Measurements from ENCODE around the gene TEX14. TPM values are rescaled to one million over a fixed set of nuclear protein-coding genes. Genes with fewer than 3 reads are reported as not detected.

The TEX14 gene
- polyA plus RNA-seq, 1 of the 3 experiments (the other 2 are of a cell fraction), result 0.02 TPM

DNA sequence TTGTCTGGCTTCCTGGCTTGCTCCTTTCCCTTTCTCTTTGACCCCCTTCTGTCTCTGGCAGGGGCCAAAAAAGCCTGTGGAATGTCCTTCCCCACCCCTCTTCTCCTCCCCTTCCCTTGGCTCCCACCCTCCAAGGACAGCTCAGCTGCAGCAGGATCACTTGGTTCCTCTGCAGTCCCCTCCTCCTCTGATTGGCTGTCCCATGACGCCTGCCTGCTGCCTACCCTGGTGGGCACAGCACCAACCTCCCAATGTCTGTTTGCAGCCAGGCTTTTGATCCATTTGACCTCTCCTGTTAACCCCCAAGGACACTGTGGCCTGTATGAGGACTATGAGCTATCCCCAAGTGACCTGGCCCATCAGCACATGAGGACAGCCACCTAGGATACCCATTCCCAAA lies 162.6 kb downstream of the TEX14 start:
- TF ChIP-seq ELF1 (IDR thresholded peaks at IDR 0.05), result no peak
- TF ChIP-seq FOXM1 (IDR thresholded peaks at IDR 0.05; ENCODE audit: low read depth), result no peak
- no peak for TF ChIP-seq MXI1 (IDR thresholded peaks at IDR 0.05; ENCODE audit: low read depth, low read length)
- no peak for TF ChIP-seq EP300 (IDR thresholded peaks at IDR 0.05; ENCODE audit: borderline replicate concordance in 1 of 2, low read depth in 1 of 2, low read length in 1 of 2)
- TF ChIP-seq MEF2A (IDR thresholded peaks at IDR 0.05; ENCODE audit: borderline replicate concordance, low read depth), result no peak
- TF ChIP-seq TAF1 (IDR thresholded peaks at IDR 0.05; ENCODE audit: borderline replicate concordance, low read depth, low read length), result no peak
- no peak for TF ChIP-seq TEAD4 (IDR thresholded peaks at IDR 0.05; ENCODE audit: borderline replicate concordance, insufficient read depth)
- TF ChIP-seq, protein P1, sequence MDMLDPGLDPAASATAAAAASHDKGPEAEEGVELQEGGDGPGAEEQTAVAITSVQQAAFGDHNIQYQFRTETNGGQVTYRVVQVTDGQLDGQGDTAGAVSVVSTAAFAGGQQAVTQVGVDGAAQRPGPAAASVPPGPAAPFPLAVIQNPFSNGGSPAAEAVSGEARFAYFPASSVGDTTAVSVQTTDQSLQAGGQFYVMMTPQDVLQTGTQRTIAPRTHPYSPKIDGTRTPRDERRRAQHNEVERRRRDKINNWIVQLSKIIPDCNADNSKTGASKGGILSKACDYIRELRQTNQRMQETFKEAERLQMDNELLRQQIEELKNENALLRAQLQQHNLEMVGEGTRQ (IDR thresholded peaks at IDR 0.05; ENCODE audit: borderline replicate concordance, low read depth, low read length), result no peak
- no peak for TF ChIP-seq RCOR1 (IDR thresholded peaks at IDR 0.05; ENCODE audit: low read length)
- no peak for TF ChIP-seq CHD2 (IDR thresholded peaks at IDR 0.05; ENCODE audit: low read length, partially characterized antibody)
- TF ChIP-seq, protein P2, sequence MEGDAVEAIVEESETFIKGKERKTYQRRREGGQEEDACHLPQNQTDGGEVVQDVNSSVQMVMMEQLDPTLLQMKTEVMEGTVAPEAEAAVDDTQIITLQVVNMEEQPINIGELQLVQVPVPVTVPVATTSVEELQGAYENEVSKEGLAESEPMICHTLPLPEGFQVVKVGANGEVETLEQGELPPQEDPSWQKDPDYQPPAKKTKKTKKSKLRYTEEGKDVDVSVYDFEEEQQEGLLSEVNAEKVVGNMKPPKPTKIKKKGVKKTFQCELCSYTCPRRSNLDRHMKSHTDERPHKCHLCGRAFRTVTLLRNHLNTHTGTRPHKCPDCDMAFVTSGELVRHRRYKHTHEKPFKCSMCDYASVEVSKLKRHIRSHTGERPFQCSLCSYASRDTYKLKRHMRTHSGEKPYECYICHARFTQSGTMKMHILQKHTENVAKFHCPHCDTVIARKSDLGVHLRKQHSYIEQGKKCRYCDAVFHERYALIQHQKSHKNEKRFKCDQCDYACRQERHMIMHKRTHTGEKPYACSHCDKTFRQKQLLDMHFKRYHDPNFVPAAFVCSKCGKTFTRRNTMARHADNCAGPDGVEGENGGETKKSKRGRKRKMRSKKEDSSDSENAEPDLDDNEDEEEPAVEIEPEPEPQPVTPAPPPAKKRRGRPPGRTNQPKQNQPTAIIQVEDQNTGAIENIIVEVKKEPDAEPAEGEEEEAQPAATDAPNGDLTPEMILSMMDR (IDR thresholded peaks at IDR 0.05), result no peak
- no peak for TF ChIP-seq YY1 (IDR thresholded peaks at IDR 0.05; ENCODE audit: low read depth)
- TF ChIP-seq NRF1 (IDR thresholded peaks at IDR 0.05; ENCODE audit: low read depth, low read length), result no peak
- no peak for TF ChIP-seq TCF12 (IDR thresholded peaks at IDR 0.05)
- no peak for TF ChIP-seq GABPA (IDR thresholded peaks at IDR 0.05; ENCODE audit: low read depth)
- TF ChIP-seq, protein P3, sequence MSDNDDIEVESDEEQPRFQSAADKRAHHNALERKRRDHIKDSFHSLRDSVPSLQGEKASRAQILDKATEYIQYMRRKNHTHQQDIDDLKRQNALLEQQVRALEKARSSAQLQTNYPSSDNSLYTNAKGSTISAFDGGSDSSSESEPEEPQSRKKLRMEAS (IDR thresholded peaks at IDR 0.05; ENCODE audit: low read depth), result no peak
- Histone ChIP-seq H4K20me1 (ENCODE audit: insufficient read depth) (no peaks in the 10 kb centered on the region), H3K4me1 (ENCODE audit: control insufficient read depth in 1 of 2, insufficient read depth in 2 of 2, low read depth in 1 of 2, low read length in 1 of 2) (peaks cover 9 to 29% of the 10 kb centered on the region in 2 experiments; a peak in 3 of 4 replicates), H3K4me2 (no peak overlapping the region), H3F3A (replicated peaks; ENCODE audit: insufficient read depth) (peaks cover 5% of the 10 kb centered on the region), H3K27me3 (ENCODE audit: insufficient read depth) (no peaks in the 10 kb centered on the region), H3K36me3 (replicated peaks in 1 of 2; ENCODE audit: control insufficient read depth in 1 of 2, insufficient read depth in 2 of 2, low read length in 1 of 2) (no peaks in the 10 kb centered on the region), H3K9me2 (no peaks in the 10 kb centered on the region), H2AFZ (ENCODE audit: low read depth) (no peak overlapping the region), H3K79me2 (ENCODE audit: insufficient read depth) (no peaks in the 10 kb centered on the region), H3K4me3 (ENCODE audit: low read depth in 2 of 2, low read length in 1 of 2) (no peak overlapping the region), H3K27ac (ENCODE audit: low read depth in 2 of 2, low read length in 1 of 2) (no peak overlapping the region), H3K9me3 (no peaks in the 10 kb centered on the region), H3K9ac (no peak overlapping the region)
- ChIA-PET POLR2A (no interaction called here), CTCF (interaction anchor here (1.2 to 10.3 kb wide), 4 partner anchors 9 to 181 kb away, joined by 3 to 112 read pairs (median 6); no protein-coding TSS in a partner anchor)
- no peak for DNase-seq
- WGBS (ENCODE audit: low lambda C conversion rate), result 90% methylated on average over 1 of the region's 1 CpG

DNA sequence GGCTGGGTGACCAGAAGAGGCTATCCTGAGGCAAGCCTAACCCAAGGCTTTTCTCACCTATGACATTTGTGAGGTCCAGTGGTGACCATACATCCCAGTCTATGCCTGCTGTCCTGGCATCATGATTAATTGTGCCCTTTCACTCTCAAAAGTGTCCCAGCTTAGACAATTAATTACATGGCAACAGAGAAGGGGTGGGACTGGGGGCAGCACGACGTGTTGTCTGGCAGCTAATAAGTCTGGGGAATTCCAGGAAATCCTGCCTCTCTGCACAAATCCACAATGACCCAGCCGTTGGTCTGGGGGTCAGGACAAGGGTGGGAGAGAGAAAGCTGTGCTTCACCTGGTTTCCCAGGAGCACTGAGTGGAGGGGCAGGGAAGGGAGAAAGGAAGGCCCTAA lies 163.4 kb downstream of the TEX14 start:
- Histone ChIP-seq H3K9ac (no peak overlapping the region), H2AFZ (ENCODE audit: low read depth) (no peak overlapping the region), H3K4me1 (ENCODE audit: control insufficient read depth in 1 of 2, insufficient read depth in 2 of 2, low read depth in 1 of 2, low read length in 1 of 2) (peaks cover 9 to 29% of the 10 kb centered on the region in 2 experiments; a peak in 3 of 4 replicates), H3K9me2 (no peaks in the 10 kb centered on the region), H3K27me3 (ENCODE audit: insufficient read depth) (no peaks in the 10 kb centered on the region), H3F3A (replicated peaks; ENCODE audit: insufficient read depth) (peaks cover 5% of the 10 kb centered on the region), H3K36me3 (replicated peaks in 1 of 2; ENCODE audit: control insufficient read depth in 1 of 2, insufficient read depth in 2 of 2, low read length in 1 of 2) (no peaks in the 10 kb centered on the region), H3K4me3 (ENCODE audit: low read depth in 2 of 2, low read length in 1 of 2) (no peak overlapping the region), H3K9me3 (no peaks in the 10 kb centered on the region), H3K79me2 (ENCODE audit: insufficient read depth) (no peaks in the 10 kb centered on the region), H4K20me1 (ENCODE audit: insufficient read depth) (no peaks in the 10 kb centered on the region), H3K4me2 (no peak overlapping the region), H3K27ac (ENCODE audit: low read depth in 2 of 2, low read length in 1 of 2) (no peak overlapping the region)
- ChIA-PET POLR2A (interaction anchor here (0.6 to 1.2 kb wide), 4 partner anchors 9 to 103 kb away, joined by 3 to 7 read pairs (median 4); no protein-coding TSS in a partner anchor), CTCF (interaction anchor here (1.1 to 10.3 kb wide), 4 partner anchors 8 to 476 kb away, joined by 4 to 112 read pairs (median 7); no protein-coding TSS in a partner anchor)
- no peak for DNase-seq
- 41% methylated on average over 3 of the region's 3 CpGs for WGBS (ENCODE audit: low lambda C conversion rate)
- TF ChIP-seq, protein P4, sequence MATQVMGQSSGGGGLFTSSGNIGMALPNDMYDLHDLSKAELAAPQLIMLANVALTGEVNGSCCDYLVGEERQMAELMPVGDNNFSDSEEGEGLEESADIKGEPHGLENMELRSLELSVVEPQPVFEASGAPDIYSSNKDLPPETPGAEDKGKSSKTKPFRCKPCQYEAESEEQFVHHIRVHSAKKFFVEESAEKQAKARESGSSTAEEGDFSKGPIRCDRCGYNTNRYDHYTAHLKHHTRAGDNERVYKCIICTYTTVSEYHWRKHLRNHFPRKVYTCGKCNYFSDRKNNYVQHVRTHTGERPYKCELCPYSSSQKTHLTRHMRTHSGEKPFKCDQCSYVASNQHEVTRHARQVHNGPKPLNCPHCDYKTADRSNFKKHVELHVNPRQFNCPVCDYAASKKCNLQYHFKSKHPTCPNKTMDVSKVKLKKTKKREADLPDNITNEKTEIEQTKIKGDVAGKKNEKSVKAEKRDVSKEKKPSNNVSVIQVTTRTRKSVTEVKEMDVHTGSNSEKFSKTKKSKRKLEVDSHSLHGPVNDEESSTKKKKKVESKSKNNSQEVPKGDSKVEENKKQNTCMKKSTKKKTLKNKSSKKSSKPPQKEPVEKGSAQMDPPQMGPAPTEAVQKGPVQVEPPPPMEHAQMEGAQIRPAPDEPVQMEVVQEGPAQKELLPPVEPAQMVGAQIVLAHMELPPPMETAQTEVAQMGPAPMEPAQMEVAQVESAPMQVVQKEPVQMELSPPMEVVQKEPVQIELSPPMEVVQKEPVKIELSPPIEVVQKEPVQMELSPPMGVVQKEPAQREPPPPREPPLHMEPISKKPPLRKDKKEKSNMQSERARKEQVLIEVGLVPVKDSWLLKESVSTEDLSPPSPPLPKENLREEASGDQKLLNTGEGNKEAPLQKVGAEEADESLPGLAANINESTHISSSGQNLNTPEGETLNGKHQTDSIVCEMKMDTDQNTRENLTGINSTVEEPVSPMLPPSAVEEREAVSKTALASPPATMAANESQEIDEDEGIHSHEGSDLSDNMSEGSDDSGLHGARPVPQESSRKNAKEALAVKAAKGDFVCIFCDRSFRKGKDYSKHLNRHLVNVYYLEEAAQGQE (IDR thresholded peaks at IDR 0.05; ENCODE audit: low read depth, low read length), result no peak
- TF ChIP-seq EZH2phosphoT487 (IDR thresholded peaks at IDR 0.05; ENCODE audit: borderline replicate concordance, low read depth), result no peak
- TF ChIP-seq SIN3A (IDR thresholded peaks at IDR 0.05; ENCODE audit: borderline replicate concordance, low read depth, low read length), result no peak
- no peak for TF ChIP-seq NFIC (IDR thresholded peaks at IDR 0.05; ENCODE audit: borderline replicate concordance)
- no peak for TF ChIP-seq POLR2AphosphoS5 (IDR thresholded peaks at IDR 0.05; ENCODE audit: low read depth, low read length)
- TF ChIP-seq CHD2 (IDR thresholded peaks at IDR 0.05; ENCODE audit: low read length, partially characterized antibody), result no peak
- TF ChIP-seq SMC3 (IDR thresholded peaks at IDR 0.05; ENCODE audit: low read depth, low read length), result no peak
- TF ChIP-seq TAF1 (IDR thresholded peaks at IDR 0.05; ENCODE audit: borderline replicate concordance, low read depth, low read length), result no peak

Data from SK-N-SH (cell line).